ENCODE measurements around the gene CIB2.
"Not testable (repeated sequence)": the region's sequence is repeated elsewhere in the genome, so short reads cannot be mapped to it uniquely, and the experiment has no call there.

CIB2 gene

GRCh38 chr15:78131295-78132061 lies at the start of gene CIB2:
TSS of gene CIB2 (minus strand) at chr15:78131445. CDS start at chr15:78131215, 230 bp downstream.
- DNase-seq: peak; percentile 49

- no peak for DNase-seq
These were observed 48.7 kb upstream of the CIB2 start for GRCh38 chr15:78179906-78180305.

DNA sequence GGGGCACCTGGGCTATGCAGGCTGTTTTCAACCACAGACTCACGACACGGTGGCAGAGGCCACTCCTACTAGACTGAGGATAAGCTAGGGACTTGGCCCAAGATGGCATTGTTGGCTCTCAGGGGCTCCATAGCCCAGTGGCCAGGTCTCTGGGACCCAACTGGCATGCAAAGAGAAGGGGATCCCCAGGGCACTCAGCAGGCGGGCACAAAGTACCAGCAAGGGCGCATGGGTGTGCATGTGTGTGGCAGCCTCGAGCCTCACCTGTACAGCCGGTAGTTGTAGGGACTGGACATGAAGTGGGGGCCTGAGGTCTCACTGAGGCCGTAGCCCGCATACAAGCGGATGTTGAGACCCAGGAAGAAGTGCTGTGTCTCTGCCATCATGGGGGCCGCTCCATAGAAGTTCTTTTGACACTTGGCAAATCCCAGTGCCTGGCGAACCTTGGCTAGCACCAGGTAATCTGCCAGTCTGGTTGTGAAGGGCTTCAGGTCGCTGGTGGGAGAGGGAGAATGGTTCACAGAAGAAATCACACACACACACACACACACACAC lies 48.1 kb upstream of the CIB2 start:
- no peak for DNase-seq

DNA sequence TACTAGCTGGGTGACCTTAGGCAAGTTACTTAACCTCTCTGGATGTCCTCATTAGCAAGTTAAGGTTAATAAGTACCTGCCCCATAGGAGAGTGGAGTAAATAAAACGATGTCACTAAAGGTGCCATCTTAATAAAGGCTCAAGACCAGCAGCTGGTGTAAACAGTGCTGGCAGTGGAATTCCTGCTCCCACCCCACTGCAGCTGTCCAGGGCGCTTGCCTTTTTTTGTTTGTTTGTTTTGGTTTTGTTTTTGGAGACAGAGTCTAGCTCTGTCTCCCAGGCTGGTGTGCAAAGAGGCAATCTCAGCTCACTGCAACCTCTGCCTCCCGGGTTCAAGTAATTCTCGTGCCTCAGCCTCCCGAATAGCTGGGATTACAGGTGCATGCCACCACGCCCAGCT lies 46.8 kb upstream of the CIB2 start:
- DNase-seq: no peak

DNA sequence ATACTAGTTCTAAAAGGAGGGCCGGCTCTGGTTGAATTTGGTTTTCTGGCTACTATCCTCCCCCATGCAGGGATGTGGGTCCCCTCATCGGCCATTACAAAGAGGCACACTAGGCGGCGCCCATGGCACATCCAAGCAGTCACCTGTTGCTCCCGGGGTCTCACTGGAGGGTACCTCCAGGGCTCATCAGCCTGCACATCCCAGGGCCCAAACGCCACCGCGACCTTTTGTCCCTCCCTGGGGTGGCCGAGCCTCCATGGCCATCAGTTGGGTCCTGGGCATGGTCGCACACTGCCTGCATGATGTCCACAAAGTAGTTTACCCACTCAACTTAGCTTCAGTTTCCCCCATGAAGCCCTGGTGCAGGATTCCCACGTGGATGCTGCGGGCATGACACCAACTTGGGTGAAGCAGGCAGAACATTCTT lies 46.2 kb upstream of the CIB2 start:
- peak; percentile 23 for DNase-seq

GRCh38 chr15:78175330-78175729 lies 44.1 kb upstream of the CIB2 start:
- no peak for DNase-seq

DNA sequence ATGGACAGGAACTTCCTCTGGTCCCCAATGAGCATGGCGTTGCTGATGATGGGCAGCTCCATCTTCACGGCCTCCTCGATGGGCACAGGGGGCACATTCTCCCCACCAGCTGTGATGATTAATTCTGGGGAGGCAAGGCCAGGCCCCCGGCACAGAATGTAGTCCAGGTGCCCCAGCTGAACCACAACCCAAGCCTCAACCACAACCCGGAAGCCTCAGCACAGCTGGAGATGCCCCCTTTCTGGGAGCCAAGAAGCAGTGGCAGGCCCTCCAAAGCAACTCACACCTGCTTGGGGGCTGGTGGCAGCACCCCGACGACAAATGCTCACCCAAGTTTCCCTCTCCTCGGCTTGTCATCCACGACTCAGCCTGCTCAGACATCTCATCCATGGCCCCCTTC lies 43.2 kb upstream of the CIB2 start:
- DNase-seq: no peak

DNA sequence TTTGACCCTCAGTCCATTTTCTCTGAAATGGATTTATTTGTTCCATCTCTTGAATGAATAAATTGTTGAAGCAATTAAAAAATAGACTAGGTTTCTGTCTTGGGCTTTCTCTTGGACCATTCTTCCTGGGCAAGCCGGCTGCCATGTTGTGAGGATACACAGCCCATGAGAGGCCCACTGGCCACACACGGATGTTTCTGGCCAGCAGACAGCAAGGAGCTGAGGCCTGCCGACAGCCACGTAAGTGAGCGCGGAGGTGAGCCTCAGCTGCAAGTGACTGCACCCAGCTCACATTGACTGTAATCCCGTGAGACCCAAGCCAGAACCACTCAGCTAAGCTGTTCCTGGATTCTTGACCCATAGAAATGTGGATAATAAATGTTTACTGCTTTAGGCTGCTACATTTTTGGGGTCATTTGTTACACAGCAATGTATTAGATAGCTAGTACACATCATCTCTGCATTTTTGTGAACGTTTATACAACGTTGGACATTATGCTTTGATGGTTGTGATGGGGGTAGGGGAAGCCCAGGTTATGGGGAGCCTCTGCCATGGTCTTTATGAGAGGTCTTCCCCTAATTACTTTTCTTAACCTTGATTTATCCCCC lies 40.7 kb upstream of the CIB2 start:
- no peak for DNase-seq

- no peak for DNase-seq
These were observed 39.9 kb upstream of the CIB2 start for GRCh38 chr15:78170848-78171773.

DNA sequence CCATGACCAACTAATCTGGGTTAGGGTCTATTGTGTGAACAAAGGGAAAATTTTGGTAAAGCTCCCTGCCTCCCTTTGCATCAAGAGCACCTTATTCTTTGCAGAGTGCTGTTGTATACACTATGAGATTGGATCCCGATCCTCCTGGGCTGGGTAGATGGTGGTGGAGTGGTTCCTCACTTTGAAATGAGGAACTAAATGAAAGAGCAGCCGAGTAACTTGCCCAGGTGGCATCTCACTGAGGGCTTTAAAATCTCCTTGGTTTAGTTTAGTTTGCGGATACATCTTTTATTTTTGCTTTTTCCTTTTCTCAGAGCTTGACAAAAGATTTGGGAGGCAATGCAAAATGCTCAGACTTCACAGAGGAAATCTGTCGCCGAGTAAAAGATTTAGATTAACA lies 37.4 kb upstream of the CIB2 start:
- no peak for DNase-seq

DNA sequence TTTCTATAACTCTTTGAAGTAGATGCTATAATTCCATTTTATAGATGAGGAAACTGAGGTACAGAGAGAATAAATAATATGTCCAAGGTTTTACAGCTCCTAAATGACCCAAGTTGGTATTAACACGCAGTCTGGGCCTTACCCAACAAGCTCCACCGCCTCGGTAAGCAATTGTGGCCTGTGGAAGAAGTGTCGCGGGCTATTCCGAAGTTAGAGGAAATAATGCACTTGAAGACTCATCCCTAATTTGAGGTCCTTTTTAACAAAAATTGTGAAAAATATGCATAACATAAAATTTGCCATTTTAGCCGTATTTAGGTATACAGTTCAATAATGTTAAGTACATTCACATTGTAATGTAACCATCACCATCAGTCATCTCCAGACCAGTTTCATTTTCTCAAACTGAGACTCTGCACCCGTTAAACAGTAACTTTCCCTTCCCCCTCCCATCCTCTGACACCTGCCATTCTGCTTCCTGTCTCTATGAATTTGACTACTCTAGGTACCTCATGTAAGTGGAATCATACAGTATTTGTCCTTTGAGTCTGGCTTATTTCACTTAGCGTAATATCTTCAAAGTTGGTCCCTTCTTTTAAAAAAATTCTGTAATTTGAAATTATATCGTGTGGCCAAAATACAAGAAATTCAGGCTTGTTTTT lies 36.1 kb upstream of the CIB2 start:
- DNase-seq: no peak

- DNase-seq: no peak
These were observed 32.8 kb upstream of the CIB2 start for GRCh38 chr15:78164010-78164409.

DNA sequence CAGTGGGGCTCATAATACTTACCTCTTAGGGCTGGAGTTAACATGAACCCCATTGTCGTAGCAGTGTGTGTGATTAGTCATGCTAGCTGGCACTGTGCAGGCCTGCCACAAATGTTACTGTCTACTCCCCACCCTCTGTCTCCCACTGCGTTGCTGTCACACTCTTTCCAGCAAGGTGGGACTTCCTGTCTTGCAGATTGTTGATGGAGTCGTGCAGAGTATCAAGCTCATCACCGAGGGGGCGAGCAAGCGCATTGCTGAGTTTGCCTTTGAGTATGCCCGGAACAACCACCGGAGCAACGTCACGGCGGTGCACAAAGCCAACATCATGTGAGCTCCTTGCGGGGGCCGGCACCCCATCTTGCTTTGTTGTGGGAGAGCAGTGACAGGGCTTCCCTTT lies 30.8 kb upstream of the CIB2 start:
- DNase-seq: no peak

DNA sequence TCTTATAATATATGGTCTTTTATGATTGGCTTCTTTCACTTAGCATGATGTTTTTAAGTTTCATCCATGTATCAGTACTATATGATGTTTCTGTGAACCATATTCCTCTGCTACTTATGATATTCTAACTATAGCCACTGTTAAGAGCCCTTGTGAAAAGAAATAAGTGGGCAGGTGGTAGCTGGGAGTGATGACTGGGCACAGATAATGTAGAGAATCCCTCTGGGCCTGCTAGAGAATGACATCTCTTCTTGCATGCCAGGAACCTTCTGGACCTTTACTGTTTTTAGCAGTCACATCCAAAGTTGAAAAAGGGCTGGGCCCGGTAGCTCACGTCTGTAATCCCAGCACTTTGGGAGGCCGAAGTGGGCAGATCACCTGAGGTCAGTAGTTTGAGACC lies 28.1 kb upstream of the CIB2 start:
- no peak for DNase-seq

DNA sequence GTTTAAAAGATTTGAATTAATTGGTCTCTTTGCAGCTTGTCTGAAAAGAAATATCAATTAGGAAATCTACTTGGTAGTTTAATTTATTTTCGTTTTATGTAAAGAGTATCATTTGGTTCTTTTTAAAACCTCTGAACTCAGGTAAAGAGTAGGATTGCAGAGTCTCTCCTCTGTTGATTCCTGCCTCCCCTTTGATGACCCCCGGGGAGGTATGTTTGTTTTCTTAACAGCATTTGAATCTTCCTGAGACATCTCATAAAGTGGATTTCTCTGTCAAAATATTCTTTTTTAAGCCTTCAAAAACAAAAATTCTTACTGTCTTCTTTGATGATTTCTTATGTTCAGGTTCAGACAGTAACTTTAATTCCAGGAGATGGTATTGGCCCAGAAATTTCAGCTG lies 26.0 kb upstream of the CIB2 start:
- no peak for DNase-seq

- DNase-seq: no peak
These were observed 25.4 kb upstream of the CIB2 start for GRCh38 chr15:78156653-78157052.

GRCh38 chr15:78155355-78155939 lies 24.2 kb upstream of the CIB2 start:
- DNase-seq: no peak

DNA sequence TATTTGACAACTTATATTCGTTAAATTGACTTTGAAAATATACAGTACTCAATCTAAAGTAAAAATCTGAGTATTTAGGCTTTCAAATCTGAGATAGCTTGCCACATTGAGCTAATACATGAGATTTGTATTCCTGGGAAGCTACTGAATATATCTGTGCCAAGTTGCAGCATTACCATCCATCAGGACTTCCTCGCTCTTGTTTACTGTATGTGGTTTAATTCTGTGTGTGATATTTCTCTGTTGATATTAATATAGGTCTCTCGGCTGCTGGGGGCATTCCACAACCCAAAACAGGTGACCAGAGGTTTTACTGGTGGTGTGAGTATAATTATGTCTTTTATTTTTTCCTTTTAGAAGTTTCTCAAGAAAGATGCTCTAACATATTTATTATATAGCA lies 23.7 kb upstream of the CIB2 start:
- no peak for DNase-seq

GRCh38 chr15:78151075-78151474 lies 19.8 kb upstream of the CIB2 start:
- DNase-seq: not testable (repeated sequence)

DNA sequence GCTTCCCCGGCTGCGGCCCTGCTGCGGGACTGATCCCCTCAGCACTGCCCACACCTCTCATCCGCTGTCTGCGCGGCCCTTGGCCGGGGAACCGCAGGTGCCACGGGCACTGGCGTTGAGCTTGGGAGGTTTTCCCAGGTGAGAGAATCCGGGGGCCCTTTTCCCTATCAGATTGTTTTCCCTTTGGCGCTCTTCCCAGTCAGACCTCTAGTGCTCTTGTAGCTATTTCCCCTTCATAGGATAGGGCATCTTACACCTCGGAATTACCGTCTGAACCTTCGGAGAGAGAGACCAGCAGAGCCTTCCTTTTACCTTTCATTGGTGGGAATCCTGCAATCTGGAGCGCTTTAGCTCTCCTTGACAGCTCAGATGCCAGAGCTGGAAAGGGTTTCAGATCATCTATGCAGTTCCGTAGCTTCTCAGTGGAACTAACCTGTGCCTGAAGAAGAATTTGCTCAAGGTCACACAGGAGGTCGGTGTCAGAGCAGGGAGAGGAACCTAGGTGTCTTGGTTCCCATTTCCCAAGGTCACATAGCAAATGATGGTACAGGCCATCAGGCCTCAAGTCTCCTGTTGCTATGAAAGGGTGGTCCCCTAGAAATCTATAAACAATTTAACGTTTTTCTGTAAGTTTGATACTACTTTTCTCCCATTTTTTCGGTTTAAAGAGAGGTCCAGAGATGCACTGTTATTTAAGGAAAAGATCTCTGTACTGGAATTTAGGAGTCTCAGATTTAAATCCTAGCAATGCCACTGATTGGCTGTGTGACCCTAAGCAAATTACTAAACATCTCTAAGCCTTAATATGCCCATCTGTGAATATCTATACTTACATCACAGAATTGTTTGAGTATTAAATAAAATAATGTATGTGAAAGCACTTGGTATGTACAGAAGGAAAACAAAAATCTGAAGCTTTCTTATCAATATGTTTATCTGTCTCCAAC lies 18.8 kb upstream of the CIB2 start:
- no peak for DNase-seq

Data from amniotic stem cell (primary cell).